ENCODE data around the gene CLCNKB.
"Not testable (repeated sequence)": the region's sequence is repeated elsewhere in the genome, so short reads cannot be mapped to it uniquely, and the experiment has no call there.

Gene CLCNKB

GRCh38 chr1:16023050-16023653, 20.4 kb upstream of the CLCNKB start:
- Histone ChIP-seq H3K27me3 (ENCODE audit: control insufficient read depth, insufficient read depth, low read length) (peaks cover 30% of the 10 kb centered on the region), H3K4me1 (ENCODE audit: control insufficient read depth, insufficient read depth, low read length) (peaks cover 23% of the 10 kb centered on the region), H3K9ac (ENCODE audit: low read length) (no peak overlapping the region), H3K4me3 (ENCODE audit: low read depth, low read length) (no peak overlapping the region), H3K36me3 (ENCODE audit: control insufficient read depth, insufficient read depth, low read length) (no peaks in the 10 kb centered on the region), H3K27ac (ENCODE audit: low read depth, low read length) (no peak overlapping the region), H3K9me3 (ENCODE audit: control insufficient read depth, insufficient read depth, low read depth, low read length) (no peaks in the 10 kb centered on the region)

GRCh38 chr1:16026302-16026701, 17.3 kb upstream of the CLCNKB start:
- peaks cover 30% of the 10 kb centered on the region for H3K27me3 ChIP-seq (ENCODE audit: control insufficient read depth, insufficient read depth, low read length)
- H3K4me3 ChIP-seq (ENCODE audit: low read depth, low read length) = peak overlapping the region; percentile 59
- not testable (repeated sequence) for H3K9ac ChIP-seq (ENCODE audit: low read length); H3K36me3 ChIP-seq (ENCODE audit: control insufficient read depth, insufficient read depth, low read length); H3K9me3 ChIP-seq (ENCODE audit: control insufficient read depth, insufficient read depth, low read depth, low read length); H3K27ac ChIP-seq (ENCODE audit: low read depth, low read length)
- peaks cover 11% of the 10 kb centered on the region for H3K4me1 ChIP-seq (ENCODE audit: control insufficient read depth, insufficient read depth, low read length)

GRCh38 chr1:16026723-16027484, 16.7 kb upstream of the CLCNKB start:
- Histone ChIP-seq H3K4me1 (ENCODE audit: control insufficient read depth, insufficient read depth, low read length) (peaks cover 11% of the 10 kb centered on the region), H3K4me3 (ENCODE audit: low read depth, low read length) (peak overlapping the region; percentile 59), H3K27ac (ENCODE audit: low read depth, low read length) (no peak overlapping the region), H3K9me3 (ENCODE audit: control insufficient read depth, insufficient read depth, low read depth, low read length) (no peaks in the 10 kb centered on the region), H3K36me3 (ENCODE audit: control insufficient read depth, insufficient read depth, low read length) (no peaks in the 10 kb centered on the region), H3K9ac (ENCODE audit: low read length) (no peak overlapping the region), H3K27me3 (ENCODE audit: control insufficient read depth, insufficient read depth, low read length) (peaks cover 30% of the 10 kb centered on the region)

GRCh38 chr1:16028237-16029002, 15.2 kb upstream of the CLCNKB start:
- H3K9me3 ChIP-seq (ENCODE audit: control insufficient read depth, insufficient read depth, low read depth, low read length) = no peaks in the 10 kb centered on the region
- no peaks in the 10 kb centered on the region for H3K36me3 ChIP-seq (ENCODE audit: control insufficient read depth, insufficient read depth, low read length)
- peaks cover 18% of the 10 kb centered on the region for H3K27me3 ChIP-seq (ENCODE audit: control insufficient read depth, insufficient read depth, low read length)
- H3K9ac ChIP-seq (ENCODE audit: low read length) = no peak overlapping the region
- no peak overlapping the region for H3K27ac ChIP-seq (ENCODE audit: low read depth, low read length)
- H3K4me3 ChIP-seq (ENCODE audit: low read depth, low read length) = no peak overlapping the region
- peaks cover 15% of the 10 kb centered on the region for H3K4me1 ChIP-seq (ENCODE audit: control insufficient read depth, insufficient read depth, low read length)

- peaks cover 15% of the 10 kb centered on the region for H3K4me1 ChIP-seq (ENCODE audit: control insufficient read depth, insufficient read depth, low read length)
- not testable (repeated sequence) for H3K9ac ChIP-seq (ENCODE audit: low read length); H3K4me3 ChIP-seq (ENCODE audit: low read depth, low read length); H3K27ac ChIP-seq (ENCODE audit: low read depth, low read length); H3K36me3 ChIP-seq (ENCODE audit: control insufficient read depth, insufficient read depth, low read length); H3K9me3 ChIP-seq (ENCODE audit: control insufficient read depth, insufficient read depth, low read depth, low read length)
- H3K27me3 ChIP-seq (ENCODE audit: control insufficient read depth, insufficient read depth, low read length) = peaks cover 13% of the 10 kb centered on the region
Measured at GRCh38 chr1:16029003-16029268, 14.6 kb upstream of the CLCNKB start.

GRCh38 chr1:16029288-16029687, 14.3 kb upstream of the CLCNKB start:
- no peak overlapping the region for H3K27ac ChIP-seq (ENCODE audit: low read depth, low read length)
- H3K36me3 ChIP-seq (ENCODE audit: control insufficient read depth, insufficient read depth, low read length) = no peaks in the 10 kb centered on the region
- no peak overlapping the region for H3K4me3 ChIP-seq (ENCODE audit: low read depth, low read length)
- no peak overlapping the region for H3K9ac ChIP-seq (ENCODE audit: low read length)
- peaks cover 10% of the 10 kb centered on the region for H3K27me3 ChIP-seq (ENCODE audit: control insufficient read depth, insufficient read depth, low read length)
- H3K9me3 ChIP-seq (ENCODE audit: control insufficient read depth, insufficient read depth, low read depth, low read length) = no peaks in the 10 kb centered on the region
- H3K4me1 ChIP-seq (ENCODE audit: control insufficient read depth, insufficient read depth, low read length) = peaks cover 15% of the 10 kb centered on the region

GRCh38 chr1:16031551-16031950, 12.0 kb upstream of the CLCNKB start:
- Histone ChIP-seq H3K4me1 (ENCODE audit: control insufficient read depth, insufficient read depth, low read length) (peaks cover 15% of the 10 kb centered on the region), H3K36me3 (ENCODE audit: control insufficient read depth, insufficient read depth, low read length) (no peaks in the 10 kb centered on the region), H3K4me3 (ENCODE audit: low read depth, low read length) (no peak overlapping the region), H3K9ac (ENCODE audit: low read length) (no peak overlapping the region), H3K9me3 (ENCODE audit: control insufficient read depth, insufficient read depth, low read depth, low read length) (no peaks in the 10 kb centered on the region), H3K27me3 (ENCODE audit: control insufficient read depth, insufficient read depth, low read length) (no peaks in the 10 kb centered on the region), H3K27ac (ENCODE audit: low read depth, low read length) (no peak overlapping the region)

- no peaks in the 10 kb centered on the region for H3K9me3 ChIP-seq (ENCODE audit: control insufficient read depth, insufficient read depth, low read depth, low read length)
- H3K36me3 ChIP-seq (ENCODE audit: control insufficient read depth, insufficient read depth, low read length) = no peaks in the 10 kb centered on the region
- no peak overlapping the region for H3K9ac ChIP-seq (ENCODE audit: low read length)
- no peak overlapping the region for H3K4me3 ChIP-seq (ENCODE audit: low read depth, low read length)
- H3K4me1 ChIP-seq (ENCODE audit: control insufficient read depth, insufficient read depth, low read length) = peaks cover 11% of the 10 kb centered on the region
- H3K27ac ChIP-seq (ENCODE audit: low read depth, low read length) = no peak overlapping the region
- H3K27me3 ChIP-seq (ENCODE audit: control insufficient read depth, insufficient read depth, low read length) = no peaks in the 10 kb centered on the region
Measured at GRCh38 chr1:16032388-16033102, 11.0 kb upstream of the CLCNKB start.

- not testable (repeated sequence) for H3K36me3 ChIP-seq (ENCODE audit: control insufficient read depth, insufficient read depth, low read length); H3K4me3 ChIP-seq (ENCODE audit: low read depth, low read length); H3K27ac ChIP-seq (ENCODE audit: low read depth, low read length); H3K9me3 ChIP-seq (ENCODE audit: control insufficient read depth, insufficient read depth, low read depth, low read length); H3K9ac ChIP-seq (ENCODE audit: low read length); H3K27me3 ChIP-seq (ENCODE audit: control insufficient read depth, insufficient read depth, low read length)
- H3K4me1 ChIP-seq (ENCODE audit: control insufficient read depth, insufficient read depth, low read length) = peaks cover 10% of the 10 kb centered on the region
Measured at GRCh38 chr1:16033103-16033632, 10.4 kb upstream of the CLCNKB start.

- not testable (repeated sequence) for H3K4me1 ChIP-seq (ENCODE audit: control insufficient read depth, insufficient read depth, low read length); H3K27ac ChIP-seq (ENCODE audit: low read depth, low read length); H3K9me3 ChIP-seq (ENCODE audit: control insufficient read depth, insufficient read depth, low read depth, low read length); H3K27me3 ChIP-seq (ENCODE audit: control insufficient read depth, insufficient read depth, low read length); H3K36me3 ChIP-seq (ENCODE audit: control insufficient read depth, insufficient read depth, low read length); H3K9ac ChIP-seq (ENCODE audit: low read length); H3K4me3 ChIP-seq (ENCODE audit: low read depth, low read length)
Measured at GRCh38 chr1:16036461-16036860, 7.1 kb upstream of the CLCNKB start.

- H3K9me3 ChIP-seq (ENCODE audit: control insufficient read depth, insufficient read depth, low read depth, low read length) = no peaks in the 10 kb centered on the region
- no peak overlapping the region for H3K4me3 ChIP-seq (ENCODE audit: low read depth, low read length)
- no peaks in the 10 kb centered on the region for H3K36me3 ChIP-seq (ENCODE audit: control insufficient read depth, insufficient read depth, low read length)
- no peaks in the 10 kb centered on the region for H3K4me1 ChIP-seq (ENCODE audit: control insufficient read depth, insufficient read depth, low read length)
- no peaks in the 10 kb centered on the region for H3K27me3 ChIP-seq (ENCODE audit: control insufficient read depth, insufficient read depth, low read length)
- H3K9ac ChIP-seq (ENCODE audit: low read length) = no peak overlapping the region
- no peak overlapping the region for H3K27ac ChIP-seq (ENCODE audit: low read depth, low read length)
Measured at GRCh38 chr1:16038620-16038912, 5.0 kb upstream of the CLCNKB start.
